WTC11 (cell line): Measurements from ENCODE around the gene SLC23A1. TPM values are rescaled to one million over a fixed set of nuclear protein-coding genes. Genes with fewer than 3 reads are reported as not detected.

Experiments used
- ATF1 ChIP-seq: sonication (generic); formaldehyde crosslinking; IDR thresholded peaks from 2 replicates; pipeline ENCODE4 v1.8.1; 2023; ENCODE audit warnings: mild to moderate bottlenecking, moderate library complexity, missing genetic modification reagents
- ATF3 ChIP-seq: sonication (generic); formaldehyde crosslinking; conservative IDR thresholded peaks from 2 replicates; pipeline ENCODE4 v1.8.1; 2022; ENCODE audit warnings: mild to moderate bottlenecking, missing genetic modification reagents
- CREB1 ChIP-seq: sonication (generic); formaldehyde crosslinking; IDR thresholded peaks from 2 replicates; pipeline ENCODE4 v1.8.0; 2023; ENCODE audit warnings: mild to moderate bottlenecking, missing genetic modification reagents
- CREM ChIP-seq: sonication (generic); formaldehyde crosslinking; IDR thresholded peaks from 2 replicates; pipeline ENCODE4 v1.8.1; 2022; ENCODE audit warnings: mild to moderate bottlenecking, missing genetic modification reagents, moderate library complexity
- E2F4 ChIP-seq: sonication (generic); formaldehyde crosslinking; IDR thresholded peaks from 2 replicates; pipeline ENCODE4 v1.8.1; 2022; ENCODE audit warnings: low read depth, mild to moderate bottlenecking, moderate library complexity, missing genetic modification reagents, borderline replicate concordance
- ESRRA ChIP-seq: sonication (generic); formaldehyde crosslinking; IDR thresholded peaks from 2 replicates; pipeline ENCODE4 v1.8.1; 2022; ENCODE audit warnings: mild to moderate bottlenecking, missing genetic modification reagents, borderline replicate concordance
- ETV6 ChIP-seq: sonication (generic); formaldehyde crosslinking; IDR thresholded peaks from 2 replicates; pipeline ENCODE4 v1.8.1; 2022; ENCODE audit warnings: mild to moderate bottlenecking, missing genetic modification reagents
- FOXK1 ChIP-seq: sonication (generic); formaldehyde crosslinking; IDR thresholded peaks from 2 replicates; pipeline ENCODE4 v1.8.0; 2022; ENCODE audit warnings: mild to moderate bottlenecking, moderate library complexity, missing genetic modification reagents
- FOXP1 ChIP-seq: sonication (generic); formaldehyde crosslinking; IDR thresholded peaks from 2 replicates; pipeline ENCODE4 v1.8.0; 2022; ENCODE audit warnings: missing genetic modification reagents, mild to moderate bottlenecking, moderate library complexity, borderline replicate concordance
- GABPB1 ChIP-seq: sonication (generic); formaldehyde crosslinking; IDR thresholded peaks from 2 replicates; pipeline ENCODE4 v1.8.1; 2023; ENCODE audit warnings: mild to moderate bottlenecking, missing genetic modification reagents
- HMGXB4 ChIP-seq: sonication (generic); formaldehyde crosslinking; IDR thresholded peaks from 2 replicates; pipeline ENCODE4 v1.8.1; 2023; ENCODE audit warnings: mild to moderate bottlenecking, moderate library complexity, missing genetic modification reagents
- IRF1 ChIP-seq: sonication (generic); formaldehyde crosslinking; IDR thresholded peaks from 2 replicates; pipeline ENCODE4 v1.8.0; 2023; ENCODE audit warnings: missing genetic modification reagents
- JUN ChIP-seq: sonication (generic); formaldehyde crosslinking; IDR thresholded peaks from 2 replicates; pipeline ENCODE4 v1.8.0; 2023; ENCODE audit warnings: mild to moderate bottlenecking, missing genetic modification reagents
- KAT7 ChIP-seq: sonication (generic); formaldehyde crosslinking; IDR thresholded peaks from 2 replicates; pipeline ENCODE4 v1.8.1; 2023; ENCODE audit warnings: missing genetic modification reagents, mild to moderate bottlenecking, borderline replicate concordance
- NR1H2 ChIP-seq: sonication (generic); formaldehyde crosslinking; IDR thresholded peaks from 2 replicates; pipeline ENCODE4 v1.9.0; 2021; ENCODE audit warnings: mild to moderate bottlenecking, moderate library complexity, missing genetic modification reagents
- PREB ChIP-seq: sonication (generic); formaldehyde crosslinking; IDR thresholded peaks from 2 replicates; pipeline ENCODE4 v1.8.1; 2022; ENCODE audit warnings: mild to moderate bottlenecking, missing genetic modification reagents, moderate library complexity, borderline replicate concordance
- RORB ChIP-seq: fragments of 250-450 bp; sonication (Bioruptor Pico); IDR thresholded peaks from 2 replicates; pipeline ENCODE4 v1.9.0; 2021; ENCODE audit warnings: mild to moderate bottlenecking
- TCF7 ChIP-seq: sonication (generic); formaldehyde crosslinking; IDR thresholded peaks from 2 replicates; pipeline ENCODE4 v1.8.0; 2022; ENCODE audit warnings: mild to moderate bottlenecking, low read depth, missing genetic modification reagents, moderate library complexity
- TEAD1 ChIP-seq: sonication (generic); formaldehyde crosslinking; IDR thresholded peaks from 2 replicates; pipeline ENCODE4 v1.8.0; 2022; ENCODE audit warnings: mild to moderate bottlenecking, missing genetic modification reagents
- ZNF121 ChIP-seq: sonication (generic); formaldehyde crosslinking; IDR thresholded peaks from 2 replicates; pipeline ENCODE4 v1.8.0; 2023; ENCODE audit warnings: missing genetic modification reagents
- ZNF219 ChIP-seq: sonication (generic); formaldehyde crosslinking; IDR thresholded peaks from 2 replicates; pipeline ENCODE4 v1.8.0; 2023; ENCODE audit warnings: missing genetic modification reagents, mild to moderate bottlenecking, borderline replicate concordance
- ZNF232 ChIP-seq: sonication (generic); formaldehyde crosslinking; IDR thresholded peaks from 2 replicates; pipeline ENCODE4 v1.8.0; 2022; ENCODE audit warnings: mild to moderate bottlenecking, missing genetic modification reagents
- ZNF396 ChIP-seq: fragments of 250-450 bp; sonication (Bioruptor Pico); IDR thresholded peaks from 2 replicates; pipeline ENCODE4 v1.8.0; 2021; ENCODE audit warnings: mild to moderate bottlenecking, moderate library complexity, borderline replicate concordance
- ZNF425 ChIP-seq: fragments of 250-450 bp; sonication (Bioruptor Pico); conservative IDR thresholded peaks from 2 replicates; pipeline ENCODE4 v1.9.0; 2021; ENCODE audit warnings: mild to moderate bottlenecking
- ZNF532 ChIP-seq: fragments of 250-450 bp; sonication (Bioruptor Pico); IDR thresholded peaks from 2 replicates; pipeline ENCODE4 v1.9.0; 2021; ENCODE audit warnings: mild to moderate bottlenecking, borderline replicate concordance
- ZNF671 ChIP-seq: fragments of 250-450 bp; sonication (Bioruptor Pico); IDR thresholded peaks from 2 replicates; pipeline ENCODE4 v1.8.0; 2021; ENCODE audit warnings: mild to moderate bottlenecking
- ZSCAN18 ChIP-seq: fragments of 250-450 bp; sonication (Bioruptor Pico); IDR thresholded peaks from 2 replicates; pipeline ENCODE4 v2.1.2; 2022; ENCODE audit warnings: mild to moderate bottlenecking, moderate library complexity
- total RNA-seq: library from RNA; stranded (reverse); gene quantifications from 3 replicates; pipeline ENCODE4 v1.2.3, GENCODE V29; 2021

SLC23A1 gene
- total RNA-seq, 1 experiment from 2014 or later: not detected

- no peak for TF ChIP-seq ZNF219
- peak; percentile 42; the same call in 1 of the 2 replicates for TF ChIP-seq JUN (CRISPR knock-in tag)
- TF ChIP-seq ZNF396 (CRISPR knock-in tag): no peak
- no peak for TF ChIP-seq ZSCAN18 (CRISPR knock-in tag)
- TF ChIP-seq E2F4 (CRISPR knock-in tag): no peak; the same call in 1 of the 2 replicates
- TF ChIP-seq HMGXB4 (CRISPR knock-in tag): peak; percentile 72; the same call in 1 of the 2 replicates
- TF ChIP-seq TCF7 (CRISPR knock-in tag): no peak
- TF ChIP-seq KAT7 (CRISPR knock-in tag): 0 out of 2 replicates have a peak, but pooled peaks have one; percentile 91
- TF ChIP-seq ATF3: no peak
- no peak for TF ChIP-seq RORB (CRISPR knock-in tag)
- TF ChIP-seq CREM (CRISPR knock-in tag): no peak
- TF ChIP-seq ZNF232 (CRISPR knock-in tag): no peak
- TF ChIP-seq ZNF671: no peak
- TF ChIP-seq ATF1 (CRISPR knock-in tag): no peak
- TF ChIP-seq ESRRA (CRISPR knock-in tag): 0 out of 2 replicates have a peak, but pooled peaks have one; percentile 47
- TF ChIP-seq ZNF425 (CRISPR knock-in tag): no peak
- TF ChIP-seq NR1H2: no peak
- 0 out of 2 replicates have a peak, but pooled peaks have one; percentile 17 for TF ChIP-seq TEAD1 (CRISPR knock-in tag)
- no peak for TF ChIP-seq CREB1 (CRISPR knock-in tag)
- TF ChIP-seq GABPB1 (CRISPR knock-in tag): no peak
- TF ChIP-seq ZNF532 (CRISPR knock-in tag): no peak
- TF ChIP-seq IRF1 (CRISPR knock-in tag): no peak
- no peak for TF ChIP-seq FOXK1
- TF ChIP-seq PREB (CRISPR knock-in tag): no peak
- TF ChIP-seq ZNF121 (CRISPR knock-in tag): no peak
- no peak for TF ChIP-seq ETV6 (CRISPR knock-in tag)
- TF ChIP-seq FOXP1 (CRISPR knock-in tag): no peak; the same call in 1 of the 2 replicates
Observed at GRCh38 chr5:139394123-139394653, 11.1 kb upstream of the SLC23A1 start (continued).
